CD4-positive, alpha-beta T cell treated with Interleukin-4 for 4 hours (primary cell): Measurements from ENCODE around the gene CATSPERD.
A peak's percentile ranks its signal among the peaks of the same experiment; 100 is the strongest.
"Not testable (repeated sequence)": the region's sequence is repeated elsewhere in the genome, so short reads cannot be mapped to it uniquely, and the experiment has no call there.

Source experiments
- DNase-seq: peaks from one replicate; pipeline ENCODE4 v3.0.0-alpha.2; 2020

CATSPERD gene

GRCh38 chr19:5686326-5686646, 34.2 kb upstream of the CATSPERD start:
- no peak for DNase-seq

- DNase-seq = peak; percentile 91
Observed at GRCh38 chr19:5686647-5687359, 33.6 kb upstream of the CATSPERD start.

GRCh38 chr19:5687360-5688198, 32.9 kb upstream of the CATSPERD start:
- DNase-seq = no peak

GRCh38 chr19:5688262-5688881, 32.1 kb upstream of the CATSPERD start:
- DNase-seq = not testable (repeated sequence)

GRCh38 chr19:5690125-5690954, 30.1 kb upstream of the CATSPERD start, which contains the start of gene RPL36:
TSS of gene RPL36 (plus strand) at chr19:5690295. CDS start at chr19:5690508, 213 bp downstream.
- DNase-seq = peak; percentile 96

- DNase-seq = peak; percentile 2
Observed at GRCh38 chr19:5690955-5691821, 29.2 kb upstream of the CATSPERD start.

GRCh38 chr19:5691822-5692722, 28.4 kb upstream of the CATSPERD start:
- no peak for DNase-seq

- DNase-seq = no peak
Observed at GRCh38 chr19:5692723-5693194, 27.7 kb upstream of the CATSPERD start.

- DNase-seq = no peak
Observed at GRCh38 chr19:5693195-5694166, 27.0 kb upstream of the CATSPERD start.

GRCh38 chr19:5694167-5694955, 26.1 kb upstream of the CATSPERD start:
- no peak for DNase-seq

- DNase-seq = no peak
Observed at GRCh38 chr19:5694956-5695648, 25.3 kb upstream of the CATSPERD start.

GRCh38 chr19:5695649-5696195, 24.7 kb upstream of the CATSPERD start:
- DNase-seq = no peak

GRCh38 chr19:5696196-5697021, 24.0 kb upstream of the CATSPERD start:
- no peak for DNase-seq

- DNase-seq = no peak
Observed at GRCh38 chr19:5697022-5697889, 23.2 kb upstream of the CATSPERD start.

- DNase-seq = no peak
Observed at GRCh38 chr19:5697890-5698634, 22.4 kb upstream of the CATSPERD start.
